ENCODE data around the gene ADCK1. TPM values are rescaled to one million over a fixed set of nuclear protein-coding genes. Genes with fewer than 3 reads are reported as not detected.

ADCK1 gene
- total RNA-seq, 1 experiment from 2014 or later: 8.8 TPM

DNA sequence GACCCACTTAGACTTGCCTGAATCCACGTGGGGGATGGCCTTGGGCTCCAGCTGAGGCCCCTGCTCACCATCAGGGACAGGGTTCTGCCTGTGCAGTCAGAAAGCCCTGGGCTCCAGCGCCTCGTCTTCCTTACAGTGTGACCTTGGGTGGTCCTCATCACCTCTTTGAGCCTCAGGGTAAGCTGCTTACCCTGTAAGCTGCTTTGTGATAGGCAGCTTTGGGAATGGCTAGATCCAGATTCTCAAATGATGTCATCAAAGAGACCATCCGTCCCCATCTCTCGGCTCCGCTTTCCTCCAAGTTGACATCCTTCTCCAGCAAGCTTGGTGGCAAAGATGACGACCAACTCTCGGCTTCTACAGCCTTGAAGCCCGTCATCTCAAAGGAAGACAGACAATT is 127.0 kb downstream of the ADCK1 start:
- Histone ChIP-seq H3K27me3 (replicated peaks; ENCODE audit: control insufficient read depth, insufficient read depth, low read length) (no peaks in the 10 kb centered on the region), H3K36me3 (ENCODE audit: control insufficient read depth, insufficient read depth, low read length) (no peaks in the 10 kb centered on the region), H3K4me1 (no peaks in the 10 kb centered on the region), H3K9me3 (no peaks in the 10 kb centered on the region), H3K4me3 (ENCODE audit: low read depth, low read length) (no peak overlapping the region)
- CTCF ChIA-PET: no interaction called here
- BruUV-seq (replicated peaks): no TSS peak
- Mint-ChIP-seq H3K36me3 (ENCODE audit: insufficient read depth, unreplicated experiment) (no peaks in the 10 kb centered on the region), H3K27ac (ENCODE audit: unreplicated experiment) (no peak overlapping the region), H3K9me3 (ENCODE audit: unreplicated experiment) (no peaks in the 10 kb centered on the region), H3K27me3 (ENCODE audit: insufficient read depth, unreplicated experiment) (no peaks in the 10 kb centered on the region), H3K4me3 (ENCODE audit: unreplicated experiment) (no peak overlapping the region), H3K4me1 (ENCODE audit: low read depth, unreplicated experiment) (no peaks in the 10 kb centered on the region)
- POLR2A ChIA-PET: no interaction called here
- TF ChIP-seq, protein P1, sequence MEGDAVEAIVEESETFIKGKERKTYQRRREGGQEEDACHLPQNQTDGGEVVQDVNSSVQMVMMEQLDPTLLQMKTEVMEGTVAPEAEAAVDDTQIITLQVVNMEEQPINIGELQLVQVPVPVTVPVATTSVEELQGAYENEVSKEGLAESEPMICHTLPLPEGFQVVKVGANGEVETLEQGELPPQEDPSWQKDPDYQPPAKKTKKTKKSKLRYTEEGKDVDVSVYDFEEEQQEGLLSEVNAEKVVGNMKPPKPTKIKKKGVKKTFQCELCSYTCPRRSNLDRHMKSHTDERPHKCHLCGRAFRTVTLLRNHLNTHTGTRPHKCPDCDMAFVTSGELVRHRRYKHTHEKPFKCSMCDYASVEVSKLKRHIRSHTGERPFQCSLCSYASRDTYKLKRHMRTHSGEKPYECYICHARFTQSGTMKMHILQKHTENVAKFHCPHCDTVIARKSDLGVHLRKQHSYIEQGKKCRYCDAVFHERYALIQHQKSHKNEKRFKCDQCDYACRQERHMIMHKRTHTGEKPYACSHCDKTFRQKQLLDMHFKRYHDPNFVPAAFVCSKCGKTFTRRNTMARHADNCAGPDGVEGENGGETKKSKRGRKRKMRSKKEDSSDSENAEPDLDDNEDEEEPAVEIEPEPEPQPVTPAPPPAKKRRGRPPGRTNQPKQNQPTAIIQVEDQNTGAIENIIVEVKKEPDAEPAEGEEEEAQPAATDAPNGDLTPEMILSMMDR (IDR thresholded peaks at IDR 0.05; ENCODE audit: insufficient read depth in 1 of 2, low read depth in 1 of 2, low read length in 1 of 2, severe bottlenecking in 1 of 2, unreplicated experiment in 1 of 2): no peak
- intact Hi-C loops (cut with micrococcal nuclease; ENCODE audit: unreplicated experiment): no loop called here
- no peak for DNase-seq

DNA sequence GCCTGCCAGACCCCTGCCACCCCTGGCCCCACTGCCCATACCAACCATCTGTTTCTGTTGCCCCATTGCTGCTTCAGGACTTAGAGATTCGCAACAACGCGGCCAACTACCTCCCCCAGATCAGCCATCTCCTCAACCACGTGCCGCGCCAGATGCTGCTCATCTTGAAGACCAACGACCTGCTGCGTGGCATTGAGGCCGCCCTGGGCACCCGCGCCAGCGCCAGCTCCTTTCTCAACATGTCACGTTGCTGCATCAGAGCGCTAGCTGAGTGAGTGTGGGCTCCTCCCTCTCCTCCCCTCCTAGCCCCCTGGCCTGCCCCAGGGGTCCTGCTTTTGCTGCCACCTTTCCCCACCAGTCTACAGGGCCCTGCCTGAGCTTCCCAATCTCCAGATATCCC is 131.5 kb downstream of the ADCK1 start:
- CTCF ChIA-PET: no interaction called here
- TF ChIP-seq, protein P1 (IDR thresholded peaks at IDR 0.05; ENCODE audit: insufficient read depth in 1 of 2, low read depth in 1 of 2, low read length in 1 of 2, severe bottlenecking in 1 of 2, unreplicated experiment in 1 of 2): no peak
- no peaks in the 10 kb centered on the region for H3K4me1 Mint-ChIP-seq (ENCODE audit: low read depth, unreplicated experiment)
- no peak overlapping the region for H3K4me3 Mint-ChIP-seq (ENCODE audit: unreplicated experiment)
- no peaks in the 10 kb centered on the region for H3K4me1 ChIP-seq
- no TSS peak for BruUV-seq (replicated peaks)
- no peak overlapping the region for H3K4me3 ChIP-seq (ENCODE audit: low read depth, low read length)
- H3K36me3 Mint-ChIP-seq (ENCODE audit: insufficient read depth, unreplicated experiment): no peaks in the 10 kb centered on the region
- H3K27ac Mint-ChIP-seq (ENCODE audit: unreplicated experiment): no peak overlapping the region
- H3K36me3 ChIP-seq (ENCODE audit: control insufficient read depth, insufficient read depth, low read length): no peaks in the 10 kb centered on the region
- H3K27me3 Mint-ChIP-seq (ENCODE audit: insufficient read depth, unreplicated experiment): no peaks in the 10 kb centered on the region
- H3K27me3 ChIP-seq (replicated peaks; ENCODE audit: control insufficient read depth, insufficient read depth, low read length): no peaks in the 10 kb centered on the region
- H3K9me3 ChIP-seq: no peaks in the 10 kb centered on the region; the same call in 1 of the 2 replicates
- no peak for DNase-seq
- intact Hi-C loops (cut with micrococcal nuclease; ENCODE audit: unreplicated experiment): no loop called here
- POLR2A ChIA-PET: no interaction called here
- H3K9me3 Mint-ChIP-seq (ENCODE audit: unreplicated experiment): peaks cover 24% of the 10 kb centered on the region

DNA sequence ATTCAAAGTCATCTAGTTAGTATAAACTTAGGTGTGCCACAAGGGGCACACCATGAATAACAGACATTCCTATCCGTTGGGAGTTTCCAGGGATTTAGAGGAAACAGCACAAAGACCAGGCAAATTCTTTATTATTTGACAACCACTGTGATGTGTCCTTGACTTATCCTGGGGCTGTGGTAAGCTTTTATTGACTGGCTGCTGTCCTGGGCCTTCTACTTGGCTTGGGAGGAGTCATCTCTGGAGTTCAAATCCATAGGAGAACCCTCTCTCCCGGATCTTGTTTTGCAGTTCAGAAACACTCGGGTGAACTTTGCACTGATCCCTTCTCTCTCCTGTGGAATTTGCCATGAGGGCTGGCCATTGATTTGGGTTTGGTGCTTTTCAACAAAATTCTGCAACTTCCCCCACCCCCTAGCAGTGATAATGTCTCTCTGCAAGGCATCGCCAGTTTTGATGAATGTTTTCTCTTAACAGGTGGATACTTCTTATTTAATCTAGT is 136.3 kb downstream of the ADCK1 start:
- H3K27me3 Mint-ChIP-seq (ENCODE audit: insufficient read depth, unreplicated experiment): no peaks in the 10 kb centered on the region
- POLR2A ChIA-PET: no interaction called here

More for the DNA sequence above, 136.3 kb downstream of the ADCK1 start:
- Histone ChIP-seq H3K9me3 (no peaks in the 10 kb centered on the region; the same call in 1 of the 2 replicates), H3K4me1 (no peaks in the 10 kb centered on the region), H3K36me3 (ENCODE audit: control insufficient read depth, insufficient read depth, low read length) (no peaks in the 10 kb centered on the region), H3K27me3 (replicated peaks; ENCODE audit: control insufficient read depth, insufficient read depth, low read length) (no peaks in the 10 kb centered on the region), H3K4me3 (ENCODE audit: low read depth, low read length) (no peak overlapping the region)
- peaks cover 24% of the 10 kb centered on the region for H3K9me3 Mint-ChIP-seq (ENCODE audit: unreplicated experiment)
- BruUV-seq (replicated peaks): no TSS peak
- TF ChIP-seq, protein P1 (IDR thresholded peaks at IDR 0.05; ENCODE audit: insufficient read depth in 1 of 2, low read depth in 1 of 2, low read length in 1 of 2, severe bottlenecking in 1 of 2, unreplicated experiment in 1 of 2): no peak
- no peak for DNase-seq
- no peaks in the 10 kb centered on the region for H3K36me3 Mint-ChIP-seq (ENCODE audit: insufficient read depth, unreplicated experiment)
- CTCF ChIA-PET: no interaction called here
- no peaks in the 10 kb centered on the region for H3K4me1 Mint-ChIP-seq (ENCODE audit: low read depth, unreplicated experiment)
- no peak overlapping the region for H3K4me3 Mint-ChIP-seq (ENCODE audit: unreplicated experiment)
- H3K27ac Mint-ChIP-seq (ENCODE audit: unreplicated experiment): no peak overlapping the region
- intact Hi-C loops (cut with micrococcal nuclease; ENCODE audit: unreplicated experiment): no loop called here
